Type B pancreatic cell (in vitro differentiated cells): ENCODE measurements around the gene CRAMP1. TPM values are rescaled to one million over a fixed set of nuclear protein-coding genes. Genes with fewer than 3 reads are reported as not detected.

ENCODE experiments used
- DNase-seq: peaks from one replicate; pipeline ENCODE4 v3.0.0; 2021; ENCODE audit warnings: mixed read lengths; ENCODE audit not compliant: unreplicated experiment; ENCODE audit errors: extremely low spot score
- H3K27ac Mint-ChIP-seq: 2 replicates; pipeline ENCODE4 v1.8.0; 2021; ENCODE audit warnings: mild to moderate bottlenecking, mixed read lengths
- H3K27me3 Mint-ChIP-seq: 2 replicates; pipeline ENCODE4 v1.8.0; 2021; ENCODE audit warnings: mixed read lengths
- H3K36me3 Mint-ChIP-seq: 2 replicates; pipeline ENCODE4 v1.8.0; 2021; ENCODE audit warnings: mixed read lengths
- H3K4me1 Mint-ChIP-seq: one replicate; pipeline ENCODE4 v1.8.0; 2021; ENCODE audit warnings: mixed read lengths; ENCODE audit not compliant: unreplicated experiment
- H3K4me3 Mint-ChIP-seq: 2 replicates; pipeline ENCODE4 v1.8.0; 2021; ENCODE audit warnings: mild to moderate bottlenecking, mixed read lengths
- H3K9me3 Mint-ChIP-seq: 2 replicates; pipeline ENCODE4 v1.8.0; 2021; ENCODE audit warnings: mixed read lengths
- CTCF ChIP-seq: fragments of 200-600 bp; sonication (generic); conservative IDR thresholded peaks from 2 replicates; pipeline ENCODE4 v1.5.0; 2021; ENCODE audit warnings: antibody characterized with exemption, mild to moderate bottlenecking
- total RNA-seq: library from RNA; stranded (reverse); gene quantifications from 2 replicates; pipeline ENCODE4 v1.2.1, GENCODE V29; 2021; ENCODE audit warnings: low replicate concordance

Gene CRAMP1
- total RNA-seq, 1 donor from 2014 or later: 31.4 TPM

- Mint-ChIP-seq H3K9me3 (no peaks in the 10 kb centered on the region), H3K27me3 (no peaks in the 10 kb centered on the region), H3K36me3 (peaks cover 8% of the 10 kb centered on the region)
Observed at GRCh38 chr16:1567988-1568387, 44.2 kb upstream of the CRAMP1 start.

GRCh38 chr16:1571012-1571671 lies 41.0 kb upstream of the CRAMP1 start:
- peaks cover 12% of the 10 kb centered on the region for H3K36me3 Mint-ChIP-seq
- no peaks in the 10 kb centered on the region for H3K4me1 Mint-ChIP-seq
- no peak for TF ChIP-seq CTCF
- H3K27ac Mint-ChIP-seq: no peak overlapping the region
- no peak for DNase-seq
- no peaks in the 10 kb centered on the region for H3K9me3 Mint-ChIP-seq
- no peaks in the 10 kb centered on the region for H3K27me3 Mint-ChIP-seq
- H3K4me3 Mint-ChIP-seq: no peak overlapping the region

More at GRCh38 chr16:1567988-1568387, 44.2 kb upstream of the CRAMP1 start:
- no peak overlapping the region for H3K27ac Mint-ChIP-seq
- no peaks in the 10 kb centered on the region for H3K4me1 Mint-ChIP-seq
- no peak for TF ChIP-seq CTCF
- no peak for DNase-seq
- no peak overlapping the region for H3K4me3 Mint-ChIP-seq

GRCh38 chr16:1572673-1573072 lies 39.5 kb upstream of the CRAMP1 start:
- Mint-ChIP-seq H3K4me3 (no peak overlapping the region), H3K27me3 (no peaks in the 10 kb centered on the region), H3K27ac (no peak overlapping the region), H3K9me3 (no peaks in the 10 kb centered on the region), H3K36me3 (peaks cover 8% of the 10 kb centered on the region), H3K4me1 (no peaks in the 10 kb centered on the region)
- TF ChIP-seq CTCF: no peak
- no peak for DNase-seq

- no peaks in the 10 kb centered on the region for H3K9me3 Mint-ChIP-seq
Observed at GRCh38 chr16:1573301-1573700, 38.9 kb upstream of the CRAMP1 start.

GRCh38 chr16:1575578-1575977 lies 36.6 kb upstream of the CRAMP1 start:
- no peak overlapping the region for H3K4me3 Mint-ChIP-seq
- no peaks in the 10 kb centered on the region for H3K9me3 Mint-ChIP-seq
- H3K27me3 Mint-ChIP-seq: no peaks in the 10 kb centered on the region
- H3K36me3 Mint-ChIP-seq: peaks cover 20% of the 10 kb centered on the region
- H3K27ac Mint-ChIP-seq: no peak overlapping the region
- no peaks in the 10 kb centered on the region for H3K4me1 Mint-ChIP-seq
- DNase-seq: no peak
- TF ChIP-seq CTCF: no peak

More at GRCh38 chr16:1573301-1573700, 38.9 kb upstream of the CRAMP1 start:
- Mint-ChIP-seq H3K36me3 (peaks cover 8% of the 10 kb centered on the region), H3K27ac (no peak overlapping the region), H3K4me3 (no peak overlapping the region), H3K27me3 (no peaks in the 10 kb centered on the region), H3K4me1 (no peaks in the 10 kb centered on the region)
- no peak for DNase-seq
- no peak for TF ChIP-seq CTCF
